WTC11 (cell line): ENCODE results near the gene RUNX1. TPM values are rescaled to one million over a fixed set of nuclear protein-coding genes. Genes with fewer than 3 reads are reported as not detected.

Experiments
- ATAC-seq: fragments of 200-7000 bp; cut with Tn5 transposase; 2 replicates; pipeline ENCODE4 v1.10.0; 2021; ENCODE audit warnings: mild to moderate bottlenecking, moderate library complexity
- CTCF ChIA-PET: fragments of 300-600 bp; sonication (Branson Sonifier 250); formaldehyde crosslinking; loops from one replicate; lab custom pipeline; 2021; ENCODE audit warnings: antibody characterized with exemption; lab: Charles Lee
- POLR2A ChIA-PET: fragments of 350-600 bp; sonication (Branson Sonifier 250); formaldehyde crosslinking; loops from one replicate; lab custom pipeline; 2021; ENCODE audit warnings: antibody characterized with exemption; lab: Charles Lee
- DNase-seq: peaks from one replicate; pipeline ENCODE4 v3.0.0; 2021; ENCODE audit warnings: low spot score
- H3K27ac Mint-ChIP-seq: 2 replicates; pipeline ENCODE4 v1.8.0; 2021; ENCODE audit warnings: mixed read lengths
- H3K27me3 Mint-ChIP-seq: 2 replicates; pipeline ENCODE4 v1.8.0; 2021; ENCODE audit warnings: low read depth, mild to moderate bottlenecking, moderate library complexity, mixed read lengths
- H3K36me3 Mint-ChIP-seq: 2 replicates; pipeline ENCODE4 v1.8.0; 2021; ENCODE audit warnings: mixed read lengths
- H3K4me1 Mint-ChIP-seq: 2 replicates; pipeline ENCODE4 v1.8.0; 2022; ENCODE audit warnings: mixed read lengths
- H3K4me3 Mint-ChIP-seq: 2 replicates; pipeline ENCODE4 v1.8.0; 2021; ENCODE audit warnings: mild to moderate bottlenecking, moderate library complexity, mixed read lengths
- H3K9me3 Mint-ChIP-seq: 2 replicates; pipeline ENCODE4 v1.8.0; 2021; ENCODE audit warnings: mixed read lengths
- CREB1 ChIP-seq: sonication (generic); formaldehyde crosslinking; IDR thresholded peaks from 2 replicates; pipeline ENCODE4 v1.8.0; 2023; ENCODE audit warnings: mild to moderate bottlenecking, missing genetic modification reagents
- ESRRA ChIP-seq: sonication (generic); formaldehyde crosslinking; IDR thresholded peaks from 2 replicates; pipeline ENCODE4 v1.8.1; 2022; ENCODE audit warnings: mild to moderate bottlenecking, missing genetic modification reagents, borderline replicate concordance
- FOXJ3 ChIP-seq: sonication (generic); formaldehyde crosslinking; IDR thresholded peaks from 2 replicates; pipeline ENCODE4 v1.9.0; 2021; ENCODE audit warnings: missing genetic modification reagents, mild to moderate bottlenecking, borderline replicate concordance
- GTF2I ChIP-seq: fragments of 250-450 bp; sonication (Bioruptor Pico); conservative IDR thresholded peaks from 2 replicates; pipeline ENCODE4 v1.4.0; 2021; ENCODE audit warnings: mild to moderate bottlenecking
- IRF2 ChIP-seq: sonication (generic); formaldehyde crosslinking; IDR thresholded peaks from 2 replicates; pipeline ENCODE4 v1.8.0; 2022; ENCODE audit warnings: low read depth, missing genetic modification reagents, borderline replicate concordance
- JAZF1 ChIP-seq: fragments of 250-450 bp; sonication (Bioruptor Pico); IDR thresholded peaks from 2 replicates; pipeline ENCODE4 v1.9.0; 2021; ENCODE audit warnings: moderate library complexity, mild to moderate bottlenecking, inconsistent platforms
- MXD4 ChIP-seq: fragments of 250-450 bp; sonication (Bioruptor Pico); IDR thresholded peaks from 2 replicates; pipeline ENCODE4 v1.8.0; 2021; ENCODE audit warnings: mild to moderate bottlenecking, moderate library complexity, borderline replicate concordance
- NFE2L1 ChIP-seq: sonication (generic); formaldehyde crosslinking; IDR thresholded peaks from 2 replicates; pipeline ENCODE4 v1.8.1; 2023; ENCODE audit warnings: missing genetic modification reagents
- NR1H2 ChIP-seq: sonication (generic); formaldehyde crosslinking; IDR thresholded peaks from 2 replicates; pipeline ENCODE4 v1.9.0; 2021; ENCODE audit warnings: mild to moderate bottlenecking, moderate library complexity, missing genetic modification reagents
- PRRX2 ChIP-seq: fragments of 250-450 bp; sonication (Bioruptor Pico); IDR thresholded peaks from 2 replicates; pipeline ENCODE4 v1.8.0; 2021; ENCODE audit warnings: mild to moderate bottlenecking
- SP1 ChIP-seq: sonication (generic); formaldehyde crosslinking; conservative IDR thresholded peaks from 2 replicates; pipeline ENCODE4 v1.8.1; 2022; ENCODE audit warnings: missing genetic modification reagents
- TEAD4 ChIP-seq: sonication (generic); formaldehyde crosslinking; IDR thresholded peaks from 2 replicates; pipeline ENCODE4 v1.8.0; 2022; ENCODE audit warnings: mild to moderate bottlenecking, missing genetic modification reagents
- TP53 ChIP-seq: sonication (generic); formaldehyde crosslinking; IDR thresholded peaks from 2 replicates; pipeline ENCODE4 v1.8.1; 2023; ENCODE audit warnings: mild to moderate bottlenecking, missing genetic modification reagents
- ZNF263 ChIP-seq: sonication (generic); formaldehyde crosslinking; IDR thresholded peaks from 2 replicates; pipeline ENCODE4 v1.8.1; 2022; ENCODE audit warnings: low read depth, mild to moderate bottlenecking, moderate library complexity, missing genetic modification reagents
- ZNF317 ChIP-seq: sonication (generic); formaldehyde crosslinking; IDR thresholded peaks from 2 replicates; pipeline ENCODE4 v1.8.1; 2023; ENCODE audit warnings: low read depth, mild to moderate bottlenecking, moderate library complexity, missing genetic modification reagents, borderline replicate concordance
- ZNF396 ChIP-seq: fragments of 250-450 bp; sonication (Bioruptor Pico); IDR thresholded peaks from 2 replicates; pipeline ENCODE4 v1.8.0; 2021; ENCODE audit warnings: mild to moderate bottlenecking, moderate library complexity, borderline replicate concordance
- total RNA-seq: library from RNA; stranded (reverse); gene quantifications from 3 replicates; pipeline ENCODE4 v1.2.3, GENCODE V29; 2021
- TF ChIP-seq, protein P1 (sequence below): sonication (generic); formaldehyde crosslinking; IDR thresholded peaks from 2 replicates; pipeline ENCODE4 v1.8.1; 2022; ENCODE audit warnings: mild to moderate bottlenecking, missing genetic modification reagents, moderate library complexity, borderline replicate concordance
- TF ChIP-seq, protein P2 (sequence below): sonication (generic); formaldehyde crosslinking; IDR thresholded peaks from 2 replicates; pipeline ENCODE4 v1.8.0; 2022; ENCODE audit warnings: mild to moderate bottlenecking, missing genetic modification reagents
- TF ChIP-seq, protein P3 (sequence below): sonication (generic); formaldehyde crosslinking; IDR thresholded peaks from 2 replicates; pipeline ENCODE4 v1.8.1; 2023; ENCODE audit warnings: mild to moderate bottlenecking, missing genetic modification reagents, moderate library complexity
- TF ChIP-seq, protein P4 (sequence below): sonication (generic); formaldehyde crosslinking; IDR thresholded peaks from 2 replicates; pipeline ENCODE4 v1.8.1; 2023; ENCODE audit warnings: mild to moderate bottlenecking, missing genetic modification reagents
- TF ChIP-seq, protein P5 (sequence below): sonication (generic); formaldehyde crosslinking; IDR thresholded peaks from 2 replicates; pipeline ENCODE4 v1.8.1; 2022; ENCODE audit warnings: mild to moderate bottlenecking, moderate library complexity, missing genetic modification reagents

The RUNX1 gene
- total RNA-seq, 1 experiment from 2014 or later = 2.2 TPM

DNA sequence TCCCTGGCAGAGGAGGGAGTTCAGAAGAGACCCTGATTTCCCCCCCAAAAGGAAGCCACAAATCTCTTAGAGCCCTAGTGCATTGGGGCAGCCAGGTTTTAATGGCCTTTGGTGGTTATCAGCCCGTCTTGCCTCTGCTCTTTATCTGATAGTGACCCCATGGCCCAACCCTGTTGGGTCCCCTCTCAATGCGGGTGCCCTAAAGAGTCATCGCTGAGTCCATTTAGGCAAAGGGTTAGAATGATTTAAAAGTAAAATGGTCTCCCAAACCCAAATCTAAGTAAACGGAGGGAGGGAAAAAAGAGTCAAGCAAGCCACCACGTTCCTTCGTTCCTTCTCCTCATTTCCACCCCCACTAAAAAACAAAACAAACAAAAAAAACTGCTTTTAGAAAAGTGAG, 164.0 kb downstream of the RUNX1 start:
- H3K27ac Mint-ChIP-seq = no peak overlapping the region

DNA sequence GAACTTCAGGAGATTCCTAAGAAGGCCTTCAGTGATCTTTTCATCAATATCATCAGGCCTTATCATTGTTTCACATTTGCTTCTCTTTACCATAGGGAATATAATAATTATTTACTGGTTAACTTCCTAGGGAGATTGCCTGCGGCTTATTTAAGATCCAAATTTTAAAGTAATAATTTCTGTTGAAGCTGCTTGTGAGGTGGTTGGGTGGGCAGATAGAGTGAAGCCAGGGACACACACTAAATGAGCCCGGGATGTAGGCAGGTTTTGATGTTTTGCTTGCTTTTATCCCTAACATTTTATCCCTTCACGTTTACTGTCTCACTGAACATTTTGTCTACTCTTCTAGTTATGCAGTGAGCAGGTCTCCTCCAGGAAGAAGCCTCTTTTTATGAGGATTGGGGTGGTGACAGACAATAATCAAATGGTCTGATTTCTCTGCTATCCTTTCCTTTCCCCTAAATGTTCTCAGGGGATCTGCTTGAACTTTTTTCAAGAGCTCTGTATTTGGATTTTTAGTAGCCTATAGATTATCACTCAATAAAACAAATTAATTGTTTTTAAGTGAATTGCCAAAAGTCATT, 164.7 kb downstream of the RUNX1 start:
- Mint-ChIP-seq H3K27me3 (peaks cover 75% of the 10 kb centered on the region), H3K4me1 (peaks cover 25% of the 10 kb centered on the region), H3K27ac (no peak overlapping the region), H3K9me3 (no peaks in the 10 kb centered on the region), H3K4me3 (no peak overlapping the region), H3K36me3 (no peaks in the 10 kb centered on the region)
- POLR2A ChIA-PET = no interaction called here
- ATAC-seq (no peak), DNase-seq (no peak)
- TF ChIP-seq CREB1 (CRISPR knock-in tag) = no peak
- CTCF ChIA-PET = no interaction called here

More for the DNA sequence above, 164.0 kb downstream of the RUNX1 start:
- peaks cover 25% of the 10 kb centered on the region for H3K4me1 Mint-ChIP-seq
- H3K27me3 Mint-ChIP-seq = peaks cover 76% of the 10 kb centered on the region
- no peaks in the 10 kb centered on the region for H3K36me3 Mint-ChIP-seq
- DNase-seq = no peak
- peak overlapping the region; percentile 87 for H3K4me3 Mint-ChIP-seq
- no peak for ATAC-seq
- ChIA-PET CTCF (interaction anchor here (1.2 to 6.5 kb wide), 3 partner anchors 27 to 955 kb away, joined by 4 to 80 read pairs (median 4); no protein-coding TSS in a partner anchor), POLR2A (no interaction called here)
- TF ChIP-seq MXD4 (no peak), TP53 (CRISPR knock-in tag) (no peak), ZNF396 (no peak), ZNF317 (CRISPR knock-in tag) (no peak)
- TF ChIP-seq, protein P1, sequence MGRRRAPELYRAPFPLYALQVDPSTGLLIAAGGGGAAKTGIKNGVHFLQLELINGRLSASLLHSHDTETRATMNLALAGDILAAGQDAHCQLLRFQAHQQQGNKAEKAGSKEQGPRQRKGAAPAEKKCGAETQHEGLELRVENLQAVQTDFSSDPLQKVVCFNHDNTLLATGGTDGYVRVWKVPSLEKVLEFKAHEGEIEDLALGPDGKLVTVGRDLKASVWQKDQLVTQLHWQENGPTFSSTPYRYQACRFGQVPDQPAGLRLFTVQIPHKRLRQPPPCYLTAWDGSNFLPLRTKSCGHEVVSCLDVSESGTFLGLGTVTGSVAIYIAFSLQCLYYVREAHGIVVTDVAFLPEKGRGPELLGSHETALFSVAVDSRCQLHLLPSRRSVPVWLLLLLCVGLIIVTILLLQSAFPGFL = no peak
- TF ChIP-seq, protein P2, sequence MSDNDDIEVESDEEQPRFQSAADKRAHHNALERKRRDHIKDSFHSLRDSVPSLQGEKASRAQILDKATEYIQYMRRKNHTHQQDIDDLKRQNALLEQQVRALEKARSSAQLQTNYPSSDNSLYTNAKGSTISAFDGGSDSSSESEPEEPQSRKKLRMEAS (CRISPR knock-in tag) = no peak
- TF ChIP-seq, protein P3, sequence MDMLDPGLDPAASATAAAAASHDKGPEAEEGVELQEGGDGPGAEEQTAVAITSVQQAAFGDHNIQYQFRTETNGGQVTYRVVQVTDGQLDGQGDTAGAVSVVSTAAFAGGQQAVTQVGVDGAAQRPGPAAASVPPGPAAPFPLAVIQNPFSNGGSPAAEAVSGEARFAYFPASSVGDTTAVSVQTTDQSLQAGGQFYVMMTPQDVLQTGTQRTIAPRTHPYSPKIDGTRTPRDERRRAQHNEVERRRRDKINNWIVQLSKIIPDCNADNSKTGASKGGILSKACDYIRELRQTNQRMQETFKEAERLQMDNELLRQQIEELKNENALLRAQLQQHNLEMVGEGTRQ (CRISPR knock-in tag) = no peak
- H3K9me3 Mint-ChIP-seq = no peaks in the 10 kb centered on the region

DNA sequence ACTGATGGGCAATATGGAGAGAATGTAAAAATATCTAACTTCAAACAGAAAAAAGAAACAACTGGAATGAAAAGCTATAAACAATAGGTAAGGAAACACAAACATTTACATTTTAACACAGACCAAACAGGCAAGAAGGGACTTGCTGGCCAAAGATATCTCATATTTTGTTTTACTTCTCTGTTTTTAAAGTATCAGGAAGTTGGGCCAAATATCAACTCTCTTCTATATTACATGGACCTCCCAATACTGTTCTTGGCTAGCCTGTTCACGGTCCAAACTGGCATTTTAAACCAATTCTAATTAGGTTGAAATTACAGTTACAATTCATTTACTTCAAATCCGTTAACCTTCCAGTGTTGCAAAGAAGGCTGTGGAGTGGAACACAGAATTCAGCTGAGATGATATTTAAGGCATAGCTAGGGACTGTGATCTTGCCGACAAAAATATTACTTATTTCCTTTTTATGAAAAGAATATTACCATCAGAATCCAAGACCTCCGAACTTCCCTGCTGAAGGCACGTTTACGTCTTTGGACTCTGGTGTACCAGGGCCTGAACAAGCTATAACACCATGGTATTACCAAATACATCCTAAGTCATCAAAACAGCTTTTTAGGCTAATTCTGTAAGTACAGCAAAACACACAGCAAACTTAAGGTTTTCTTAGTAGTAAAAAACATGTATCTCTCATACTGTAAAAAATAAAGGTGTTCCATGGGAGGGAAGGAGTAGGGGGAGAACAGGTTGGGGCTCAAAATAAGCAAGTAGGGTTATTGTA, 165.4 kb downstream of the RUNX1 start:
- Mint-ChIP-seq H3K27ac (no peak overlapping the region), H3K4me3 (no peak overlapping the region), H3K9me3 (no peaks in the 10 kb centered on the region), H3K36me3 (no peaks in the 10 kb centered on the region), H3K27me3 (peaks cover 75% of the 10 kb centered on the region), H3K4me1 (peaks cover 25% of the 10 kb centered on the region)
- ChIA-PET CTCF (no interaction called here), POLR2A (no interaction called here)
- ATAC-seq = no peak
- TF ChIP-seq TEAD4 = no peak
- no peak for TF ChIP-seq ZNF263 (CRISPR knock-in tag)
- no peak for TF ChIP-seq PRRX2 (CRISPR knock-in tag)
- TF ChIP-seq JAZF1 (CRISPR knock-in tag) = no peak
- TF ChIP-seq NR1H2 (CRISPR knock-in tag) = no peak
- TF ChIP-seq GTF2I = no peak
- TF ChIP-seq, protein P4, sequence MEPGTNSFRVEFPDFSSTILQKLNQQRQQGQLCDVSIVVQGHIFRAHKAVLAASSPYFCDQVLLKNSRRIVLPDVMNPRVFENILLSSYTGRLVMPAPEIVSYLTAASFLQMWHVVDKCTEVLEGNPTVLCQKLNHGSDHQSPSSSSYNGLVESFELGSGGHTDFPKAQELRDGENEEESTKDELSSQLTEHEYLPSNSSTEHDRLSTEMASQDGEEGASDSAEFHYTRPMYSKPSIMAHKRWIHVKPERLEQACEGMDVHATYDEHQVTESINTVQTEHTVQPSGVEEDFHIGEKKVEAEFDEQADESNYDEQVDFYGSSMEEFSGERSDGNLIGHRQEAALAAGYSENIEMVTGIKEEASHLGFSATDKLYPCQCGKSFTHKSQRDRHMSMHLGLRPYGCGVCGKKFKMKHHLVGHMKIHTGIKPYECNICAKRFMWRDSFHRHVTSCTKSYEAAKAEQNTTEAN (CRISPR knock-in tag) = no peak
- TF ChIP-seq ESRRA (CRISPR knock-in tag) = no peak
- TF ChIP-seq, protein P5, sequence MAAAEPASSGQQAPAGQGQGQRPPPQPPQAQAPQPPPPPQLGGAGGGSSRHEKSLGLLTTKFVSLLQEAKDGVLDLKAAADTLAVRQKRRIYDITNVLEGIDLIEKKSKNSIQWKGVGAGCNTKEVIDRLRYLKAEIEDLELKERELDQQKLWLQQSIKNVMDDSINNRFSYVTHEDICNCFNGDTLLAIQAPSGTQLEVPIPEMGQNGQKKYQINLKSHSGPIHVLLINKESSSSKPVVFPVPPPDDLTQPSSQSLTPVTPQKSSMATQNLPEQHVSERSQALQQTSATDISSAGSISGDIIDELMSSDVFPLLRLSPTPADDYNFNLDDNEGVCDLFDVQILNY (CRISPR knock-in tag) = no peak
- no peak for TF ChIP-seq SP1 (CRISPR knock-in tag)
- TF ChIP-seq NFE2L1 = no peak
- no peak for TF ChIP-seq FOXJ3 (CRISPR knock-in tag)
- TF ChIP-seq IRF2 (CRISPR knock-in tag) = no peak
- no peak for DNase-seq
